Activated CD4-positive, alpha-beta T cell treated with anti-CD3 and anti-CD28 coated beads, Interleukin-2, amount 10 ng/mL, durations not matched to agents 7 days and 5 days (primary cell): ENCODE results near the gene SEPTIN5. TPM values are rescaled to one million over a fixed set of nuclear protein-coding genes. Genes with fewer than 3 reads are reported as not detected.

Experiments
- CTCF ChIA-PET: fragments of 350-600 bp; sonication (Branson Sonifier 250); formaldehyde crosslinking; loops from one replicate; lab custom pipeline; 2021; ENCODE audit warnings: antibody characterized with exemption; lab: Charles Lee
- POLR2A ChIA-PET: fragments of 350-600 bp; sonication (Branson Sonifier 250); formaldehyde crosslinking; loops from one replicate; lab custom pipeline; 2021; ENCODE audit warnings: antibody characterized with exemption; lab: Charles Lee
- DNase-seq: peaks from one replicate; pipeline ENCODE4 v3.0.0-alpha.2; 2020
- H3K27ac Mint-ChIP-seq: one replicate; pipeline ENCODE4 v1.8.0; 2021; ENCODE audit warnings: mild to moderate bottlenecking, moderate library complexity, mixed read lengths
- H3K27me3 Mint-ChIP-seq: one replicate; pipeline ENCODE4 v1.8.0; 2021; ENCODE audit warnings: mixed read lengths
- H3K36me3 Mint-ChIP-seq: one replicate; pipeline ENCODE4 v1.8.0; 2021; ENCODE audit warnings: low read depth, mixed read lengths
- H3K4me1 Mint-ChIP-seq: one replicate; pipeline ENCODE4 v1.8.0; 2021; ENCODE audit warnings: mixed read lengths
- H3K4me3 Mint-ChIP-seq: one replicate; pipeline ENCODE4 v1.8.0; 2021; ENCODE audit warnings: mild to moderate bottlenecking, moderate library complexity, mixed read lengths
- H3K9me3 Mint-ChIP-seq: one replicate; pipeline ENCODE4 v1.8.0; 2021; ENCODE audit warnings: mixed read lengths
- total RNA-seq, 2 experiments: library from RNA; stranded (reverse); gene quantifications; one replicate each; pipeline ENCODE4 v1.2.3, GENCODE V29; 2021

The SEPTIN5 gene
- total RNA-seq, 2 experiments from 2014 or later = not detected

DNA sequence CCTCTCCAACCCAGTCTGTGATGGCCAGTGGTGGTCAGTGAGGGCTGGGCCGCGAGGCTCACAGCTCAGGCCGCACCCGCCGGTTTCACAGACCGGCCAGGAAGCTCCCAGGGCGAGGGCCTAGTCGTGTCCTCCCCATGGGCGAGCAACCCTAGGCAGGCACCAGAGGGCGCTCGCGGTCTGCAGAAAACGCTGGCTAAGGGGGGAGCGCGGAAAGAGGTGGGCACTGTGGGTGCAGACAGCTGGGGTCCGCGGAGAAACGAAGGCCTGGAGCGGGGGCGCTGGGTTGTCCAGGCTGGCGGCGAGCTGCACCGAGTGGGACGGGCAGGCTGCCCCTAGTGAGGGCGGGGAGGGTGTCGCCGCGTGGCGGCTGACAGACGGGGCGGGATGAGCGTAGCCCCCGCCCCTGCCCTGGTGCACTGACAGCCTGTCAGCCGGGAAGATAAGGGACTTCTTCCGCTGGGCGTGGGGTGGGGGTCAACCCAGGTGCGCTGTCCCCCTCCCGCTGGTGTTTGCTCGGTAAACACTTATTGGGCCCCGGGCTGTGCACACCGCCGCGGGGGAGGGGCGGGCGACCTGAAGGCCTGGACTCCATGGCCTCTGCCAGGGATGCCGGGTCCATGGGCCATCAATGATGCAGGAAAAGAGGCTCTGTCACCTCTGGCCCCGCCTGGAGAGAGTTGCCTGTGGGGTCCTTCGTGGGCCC is 16.5 kb downstream of the SEPTIN5 start:
- ChIA-PET POLR2A (no interaction called here), CTCF (interaction anchor here (0.6 to 2.8 kb wide), 31 partner anchors 9 to 370 kb away, joined by 3 to 27 read pairs (median 4); partner anchors contain the start of genes COMT and TXNRD2)
- no peaks in the 10 kb centered on the region for H3K36me3 Mint-ChIP-seq
- peaks cover 3% of the 10 kb centered on the region for H3K4me1 Mint-ChIP-seq
- H3K27ac Mint-ChIP-seq = peak overlapping the region; percentile 78
- peak; percentile 85 for DNase-seq
- H3K4me3 Mint-ChIP-seq = peak overlapping the region; percentile 71
- H3K9me3 Mint-ChIP-seq = no peaks in the 10 kb centered on the region
- H3K27me3 Mint-ChIP-seq = no peaks in the 10 kb centered on the region

DNA sequence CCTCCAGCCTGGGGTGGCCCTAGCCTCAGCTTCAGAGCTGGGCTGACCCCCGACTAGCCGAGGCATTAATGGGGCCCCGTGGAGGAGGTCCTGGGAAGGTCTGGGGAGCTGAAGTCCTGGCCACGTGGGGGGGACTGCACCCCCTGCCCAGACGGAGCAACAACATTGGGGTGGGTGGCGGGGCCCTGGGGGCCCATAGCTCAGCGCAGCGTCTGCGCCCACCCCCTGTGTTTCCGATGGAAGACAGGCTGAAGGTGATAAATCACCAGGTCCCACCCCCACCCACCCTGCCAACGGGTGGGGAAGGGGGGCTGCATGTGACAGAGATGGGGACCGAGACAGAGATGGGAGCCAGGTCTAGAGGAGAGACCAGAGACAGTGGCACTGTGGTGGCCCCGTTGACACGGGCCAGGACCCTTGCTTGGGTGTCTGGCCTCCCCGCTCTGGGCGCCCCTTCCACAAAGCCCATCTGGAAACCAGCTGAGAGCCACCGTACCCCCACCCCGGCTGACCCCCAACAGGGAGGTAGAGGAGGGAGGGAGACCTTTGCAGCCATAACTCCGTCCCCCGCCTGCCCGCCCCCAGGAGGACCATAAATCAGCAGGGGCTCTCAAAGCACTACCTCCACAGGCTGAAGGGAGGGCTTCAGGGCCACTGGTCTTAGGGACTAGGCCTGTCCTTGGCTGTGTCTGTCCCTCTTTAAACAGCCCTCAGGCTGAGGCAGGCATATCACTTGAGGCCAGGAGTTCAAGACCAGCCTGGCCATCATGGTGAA is 17.2 kb downstream of the SEPTIN5 start:
- Mint-ChIP-seq H3K9me3 (no peaks in the 10 kb centered on the region), H3K36me3 (no peaks in the 10 kb centered on the region), H3K27me3 (no peaks in the 10 kb centered on the region), H3K4me3 (no peak overlapping the region), H3K27ac (no peak overlapping the region), H3K4me1 (peaks cover 3% of the 10 kb centered on the region)
- CTCF ChIA-PET = interaction anchor here (1.1 to 2.8 kb wide), 15 partner anchors 11 to 187 kb away, joined by 3 to 27 read pairs (median 5); no protein-coding TSS in a partner anchor
- DNase-seq = no peak
- POLR2A ChIA-PET = no interaction called here

DNA sequence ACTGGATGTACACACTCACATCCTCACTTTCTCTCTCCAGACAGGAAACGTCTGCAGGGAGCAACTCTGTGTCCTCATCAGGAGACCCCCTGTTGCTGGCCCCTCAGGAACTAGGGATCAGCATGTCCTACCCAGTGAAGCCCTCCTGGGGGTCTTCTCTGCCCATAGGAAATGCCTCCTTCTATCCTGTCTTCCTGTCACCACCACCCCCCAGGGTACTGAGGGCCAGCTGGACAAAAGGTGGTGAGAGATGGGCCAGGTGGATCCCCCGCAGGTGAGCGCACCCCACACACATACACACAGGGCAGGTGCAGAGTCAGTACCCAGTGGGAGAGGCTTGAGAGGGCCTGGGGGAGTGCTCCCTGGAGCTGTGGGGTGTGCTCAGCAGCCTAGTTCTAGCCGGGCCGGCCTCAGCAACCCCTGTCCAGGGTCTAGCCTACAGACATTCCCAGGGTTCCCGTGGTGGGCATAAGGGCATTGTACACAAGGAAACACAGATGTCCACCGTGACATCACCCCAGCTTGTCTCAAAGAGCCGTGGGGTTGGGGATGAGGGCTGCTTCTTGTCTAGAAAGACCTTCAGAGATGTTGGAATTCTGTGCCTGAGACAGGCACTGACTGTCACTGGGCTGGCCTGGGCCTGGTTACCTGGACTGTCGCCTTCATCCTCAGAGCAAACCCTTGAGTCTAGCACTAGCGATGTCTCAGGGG is 18.3 kb downstream of the SEPTIN5 start:
- Mint-ChIP-seq H3K27me3 (no peaks in the 10 kb centered on the region), H3K9me3 (no peaks in the 10 kb centered on the region), H3K27ac (no peak overlapping the region), H3K4me1 (peaks cover 3% of the 10 kb centered on the region), H3K36me3 (no peaks in the 10 kb centered on the region), H3K4me3 (no peak overlapping the region)
- POLR2A ChIA-PET = no interaction called here
- no peak for DNase-seq
- CTCF ChIA-PET = interaction anchor here (2.8 kb wide), 1 partner anchor 178 kb away, joined by 27 read pairs; no protein-coding TSS in a partner anchor

DNA sequence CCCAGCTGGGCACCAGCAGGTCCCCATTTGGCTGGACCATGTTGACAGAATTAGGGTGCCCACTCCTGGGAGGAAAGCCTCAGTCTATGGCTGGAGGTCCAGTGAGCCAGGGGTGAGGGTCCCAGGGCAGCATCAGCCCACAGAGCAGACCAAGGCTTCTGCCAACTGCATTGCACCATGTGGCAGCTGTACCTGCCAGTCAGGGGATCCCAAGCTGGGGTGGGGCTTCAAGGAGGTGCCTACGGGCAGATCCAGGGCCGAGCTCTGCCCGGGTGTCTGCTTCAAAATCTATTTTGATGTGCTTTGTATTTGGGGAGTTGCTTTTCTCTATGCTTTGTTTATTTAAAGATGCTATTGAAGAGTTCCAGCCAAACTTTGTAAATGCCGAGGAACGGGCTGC is 19.5 kb downstream of the SEPTIN5 start:
- Mint-ChIP-seq H3K27me3 (no peaks in the 10 kb centered on the region), H3K4me1 (peaks cover 3% of the 10 kb centered on the region), H3K36me3 (no peaks in the 10 kb centered on the region), H3K4me3 (no peak overlapping the region), H3K27ac (no peak overlapping the region), H3K9me3 (no peaks in the 10 kb centered on the region)
- CTCF ChIA-PET = no interaction called here
- POLR2A ChIA-PET = no interaction called here
- no peak for DNase-seq

DNA sequence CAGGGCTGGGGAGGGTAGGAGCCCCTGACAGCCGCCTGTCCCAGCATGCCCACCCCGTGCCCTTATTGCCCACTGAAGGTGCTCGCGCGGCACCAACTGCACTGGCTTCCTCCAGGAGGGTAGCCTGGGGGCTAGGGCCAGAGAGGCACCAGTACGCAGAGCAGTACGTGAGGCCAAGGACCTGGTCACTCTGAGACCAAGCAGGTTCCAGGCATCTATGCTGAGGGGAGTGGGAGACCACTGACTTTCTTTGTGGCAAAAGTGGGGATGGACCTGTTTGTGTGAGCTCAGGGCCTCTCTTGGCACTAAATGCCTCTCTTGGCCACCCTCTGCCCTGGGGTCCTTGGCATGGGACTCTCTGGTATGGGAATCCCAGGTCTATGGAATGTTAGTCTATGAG is 19.9 kb downstream of the SEPTIN5 start:
- CTCF ChIA-PET = no interaction called here

DNA sequence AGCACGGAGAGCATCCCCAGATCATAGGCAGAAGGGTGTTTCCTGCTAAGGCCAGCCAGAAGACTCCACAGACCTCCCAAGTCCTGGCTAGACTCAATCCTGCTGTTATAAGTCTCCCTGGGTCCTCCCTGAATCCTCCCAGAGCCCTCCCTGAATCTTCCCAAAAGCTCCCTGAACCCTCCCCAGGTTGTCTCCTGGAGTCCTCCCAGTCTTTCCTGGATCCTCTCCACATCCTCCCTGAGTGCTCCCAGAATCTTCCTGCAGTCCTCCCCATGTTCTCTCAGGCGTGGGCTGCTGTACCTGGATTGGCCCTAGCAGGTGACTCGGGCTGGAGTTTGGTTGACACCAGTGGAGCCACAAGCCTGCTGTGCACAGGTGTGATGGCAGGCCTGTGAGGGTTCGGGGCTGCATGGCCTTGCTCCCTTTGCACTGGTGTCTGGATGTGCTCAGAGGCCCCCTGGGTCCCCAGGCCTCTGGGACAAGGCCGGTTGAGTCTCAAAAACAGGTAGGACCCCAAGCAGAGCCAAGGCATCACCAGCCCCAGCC is 20.6 kb downstream of the SEPTIN5 start:
- CTCF ChIA-PET = no interaction called here
- H3K9me3 Mint-ChIP-seq = no peaks in the 10 kb centered on the region
- no peak overlapping the region for H3K27ac Mint-ChIP-seq
- no peak for DNase-seq
- H3K4me1 Mint-ChIP-seq = peaks cover 3% of the 10 kb centered on the region
- H3K27me3 Mint-ChIP-seq = no peaks in the 10 kb centered on the region
- no peaks in the 10 kb centered on the region for H3K36me3 Mint-ChIP-seq
- POLR2A ChIA-PET = interaction anchor here (0.5 kb wide), 1 partner anchor 588 kb away, joined by 3 read pairs; no protein-coding TSS in a partner anchor
- no peak overlapping the region for H3K4me3 Mint-ChIP-seq

More for the DNA sequence above, 19.9 kb downstream of the SEPTIN5 start:
- H3K36me3 Mint-ChIP-seq = no peaks in the 10 kb centered on the region
- H3K27me3 Mint-ChIP-seq = no peaks in the 10 kb centered on the region
- DNase-seq = no peak
- no peaks in the 10 kb centered on the region for H3K9me3 Mint-ChIP-seq
- peaks cover 3% of the 10 kb centered on the region for H3K4me1 Mint-ChIP-seq
- POLR2A ChIA-PET = no interaction called here
- no peak overlapping the region for H3K27ac Mint-ChIP-seq
- H3K4me3 Mint-ChIP-seq = no peak overlapping the region

DNA sequence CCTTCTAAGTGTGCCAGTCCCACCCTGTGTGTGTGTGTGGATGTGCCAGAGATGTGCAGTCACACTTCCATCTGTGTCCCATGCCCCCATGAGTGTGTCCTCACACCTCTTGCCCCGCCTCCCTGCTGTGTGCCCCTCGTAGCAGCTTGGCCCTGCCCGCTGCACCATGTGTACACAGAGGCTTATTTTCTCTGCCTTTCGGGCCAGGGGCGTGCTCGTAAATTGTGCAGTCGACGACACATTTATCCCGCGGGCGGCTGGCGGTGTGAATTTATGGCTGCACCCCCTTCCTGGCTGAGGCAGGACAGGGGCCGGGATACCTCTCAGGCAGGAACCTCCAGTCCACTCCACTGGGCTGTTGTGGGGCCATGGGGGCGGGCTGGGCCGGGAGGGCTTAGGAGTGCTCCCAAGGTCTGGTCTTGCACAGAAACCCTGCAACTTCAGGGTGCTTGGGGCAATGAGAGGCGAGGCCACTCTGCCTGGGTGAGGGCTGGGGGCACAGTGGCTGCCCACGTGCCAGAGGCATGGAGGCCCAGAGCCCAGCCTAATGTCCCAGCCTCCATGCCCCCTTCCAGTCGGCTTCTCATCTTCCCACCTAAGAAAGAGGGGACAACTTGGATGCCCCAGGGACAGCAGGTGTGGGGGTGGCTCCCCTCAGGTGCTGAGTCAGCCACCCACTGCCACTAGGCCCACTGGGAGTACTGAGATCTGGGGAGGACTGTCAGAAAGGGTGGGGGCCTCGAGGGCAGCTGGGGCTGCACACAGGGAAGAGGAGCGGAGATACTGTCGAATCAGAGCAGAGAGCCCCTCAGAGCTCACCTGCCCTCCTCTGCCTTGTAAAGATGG is 21.6 kb downstream of the SEPTIN5 start:
- Mint-ChIP-seq H3K27ac (no peak overlapping the region), H3K9me3 (no peaks in the 10 kb centered on the region), H3K36me3 (no peaks in the 10 kb centered on the region), H3K4me3 (no peak overlapping the region), H3K27me3 (no peaks in the 10 kb centered on the region), H3K4me1 (no peaks in the 10 kb centered on the region)
- ChIA-PET CTCF (no interaction called here), POLR2A (no interaction called here)
- no peak for DNase-seq

DNA sequence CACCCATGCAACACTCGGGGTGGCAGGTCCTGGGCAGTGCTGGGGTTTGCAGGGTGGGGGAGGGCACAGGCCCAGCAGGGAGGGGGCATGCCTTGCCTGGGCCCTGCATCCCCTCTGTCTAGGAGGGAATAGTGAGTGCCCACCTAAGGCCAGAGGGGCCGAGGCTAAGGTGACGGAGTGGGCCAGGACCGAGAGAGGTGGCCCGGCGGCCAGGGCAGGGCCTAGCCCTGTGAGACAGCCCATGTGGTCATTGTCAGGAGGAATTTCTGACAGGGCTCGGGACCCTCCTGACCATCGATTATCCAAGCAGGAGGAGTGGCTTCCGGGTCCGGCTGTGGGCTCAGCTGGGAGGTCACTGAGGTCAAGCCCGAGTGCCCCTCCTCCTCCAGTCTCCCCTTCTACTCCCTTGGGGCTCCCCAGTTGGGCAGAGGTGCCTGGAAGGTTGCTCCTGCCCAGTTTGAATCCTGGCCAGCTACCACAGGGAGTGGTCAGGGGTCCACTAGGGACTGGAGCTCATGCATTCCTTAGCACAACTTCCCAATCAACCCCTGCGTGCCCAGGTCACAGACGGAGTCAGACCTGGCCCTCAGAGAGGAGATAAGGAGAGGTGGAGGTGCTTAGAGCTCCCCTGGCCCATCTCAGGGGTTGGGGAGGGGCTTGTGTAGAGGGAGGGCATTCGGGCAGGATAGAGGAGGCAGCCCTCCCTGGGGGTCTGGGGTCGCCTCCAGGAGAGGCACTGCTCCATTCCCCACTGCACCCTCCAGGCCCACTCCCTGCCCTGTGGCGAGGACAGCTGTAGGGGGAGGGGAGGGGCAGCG is 23.8 kb downstream of the SEPTIN5 start:
- Mint-ChIP-seq H3K4me1 (no peaks in the 10 kb centered on the region), H3K27me3 (no peaks in the 10 kb centered on the region), H3K4me3 (no peak overlapping the region), H3K36me3 (no peaks in the 10 kb centered on the region), H3K27ac (no peak overlapping the region), H3K9me3 (no peaks in the 10 kb centered on the region)
- DNase-seq = no peak
- CTCF ChIA-PET = no interaction called here
- POLR2A ChIA-PET = no interaction called here

DNA sequence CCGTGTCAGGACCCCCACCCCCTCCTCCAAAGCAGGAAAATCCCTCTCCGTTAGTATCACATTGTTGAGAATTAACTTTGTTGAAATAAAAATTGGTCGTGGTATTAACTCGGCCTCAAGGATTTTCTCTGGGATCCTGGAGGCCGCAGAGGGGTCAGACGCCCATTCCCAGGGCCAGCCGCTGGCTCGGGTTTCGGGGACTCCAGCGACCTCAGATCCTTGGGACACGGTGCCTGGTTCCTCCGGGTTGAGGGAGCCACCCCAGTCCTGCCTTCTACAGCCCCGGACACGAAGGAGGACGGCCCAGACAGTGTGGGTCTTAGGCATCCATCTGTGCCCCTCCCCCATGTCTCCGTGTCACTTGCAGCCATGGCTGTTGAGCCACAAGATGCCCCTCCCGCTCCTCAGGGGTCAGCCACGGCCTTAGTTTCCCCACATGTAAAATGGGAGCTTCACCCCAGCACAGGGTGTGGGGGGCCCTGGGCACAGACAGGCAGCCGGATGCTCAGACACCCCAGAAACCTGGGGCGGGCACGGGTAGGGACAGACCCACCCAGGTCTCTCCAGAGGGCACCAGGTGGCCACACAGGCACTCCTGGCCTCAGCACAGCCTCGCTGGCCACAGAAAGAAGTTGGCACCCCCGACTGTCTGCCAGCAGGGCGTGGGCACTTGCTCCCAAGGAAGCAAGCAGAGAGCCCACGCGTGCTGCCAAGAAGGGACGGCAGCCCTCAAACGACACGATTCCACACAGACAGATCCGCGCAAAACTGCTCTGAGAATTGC is 24.6 kb downstream of the SEPTIN5 start:
- no peaks in the 10 kb centered on the region for H3K27me3 Mint-ChIP-seq
- ChIA-PET POLR2A (no interaction called here), CTCF (no interaction called here)
- no peaks in the 10 kb centered on the region for H3K4me1 Mint-ChIP-seq
- no peak overlapping the region for H3K4me3 Mint-ChIP-seq
- DNase-seq = no peak
- no peaks in the 10 kb centered on the region for H3K36me3 Mint-ChIP-seq
- no peak overlapping the region for H3K27ac Mint-ChIP-seq
- H3K9me3 Mint-ChIP-seq = no peaks in the 10 kb centered on the region

DNA sequence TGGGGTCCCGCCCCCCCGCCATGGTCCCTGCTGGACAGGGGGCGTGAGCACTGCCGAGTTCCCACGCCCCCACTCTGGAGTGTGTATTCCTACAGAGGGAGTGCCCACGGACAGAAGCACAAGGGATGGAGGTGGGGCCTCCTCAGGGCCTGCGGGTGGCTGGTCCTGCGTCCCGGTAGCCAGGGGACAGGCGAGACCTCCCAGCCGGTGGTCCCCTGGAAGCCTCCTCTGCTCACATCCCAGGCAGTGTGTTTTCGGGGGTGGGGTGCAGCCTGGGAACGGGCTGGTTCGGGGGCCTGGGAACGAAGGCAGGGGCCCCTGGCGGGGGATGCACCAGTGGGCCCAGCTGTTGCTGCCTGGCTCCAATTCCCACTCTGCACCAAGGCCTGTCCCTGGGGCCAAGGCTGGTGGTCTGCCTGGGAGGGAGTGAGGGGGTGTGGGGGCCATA is 25.2 kb downstream of the SEPTIN5 start:
- CTCF ChIA-PET = no interaction called here
- DNase-seq = no peak
- POLR2A ChIA-PET = no interaction called here
- H3K4me3 Mint-ChIP-seq = no peak overlapping the region
- H3K36me3 Mint-ChIP-seq = no peaks in the 10 kb centered on the region
- no peaks in the 10 kb centered on the region for H3K27me3 Mint-ChIP-seq
- no peak overlapping the region for H3K27ac Mint-ChIP-seq
- no peaks in the 10 kb centered on the region for H3K4me1 Mint-ChIP-seq
- no peaks in the 10 kb centered on the region for H3K9me3 Mint-ChIP-seq

DNA sequence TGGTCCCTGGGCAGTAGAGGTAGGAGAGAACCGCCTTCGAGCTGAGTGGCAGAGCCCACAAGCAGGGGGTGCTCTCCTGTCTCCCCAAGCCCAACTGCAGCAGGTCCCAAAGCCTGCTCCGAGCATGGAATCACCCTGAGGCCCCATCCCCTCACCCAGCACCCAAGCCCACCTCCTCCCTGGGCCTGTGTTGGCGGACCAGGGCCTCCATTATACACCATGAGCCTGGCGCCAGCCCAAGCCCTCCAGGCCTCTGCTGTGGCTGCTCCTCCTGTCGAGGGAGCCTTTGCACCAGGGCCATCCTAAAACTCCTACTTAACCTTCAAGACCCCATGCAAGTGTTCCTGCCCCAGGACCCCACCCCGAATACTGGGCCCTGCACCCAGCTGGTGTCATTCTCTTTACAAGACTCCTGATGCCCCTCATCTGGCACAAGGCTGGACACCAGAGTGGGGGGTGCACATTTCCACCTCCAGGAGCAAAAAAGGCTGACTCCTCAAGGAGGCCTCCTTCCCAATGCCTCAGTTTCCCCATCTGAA is 25.7 kb downstream of the SEPTIN5 start:
- Mint-ChIP-seq H3K9me3 (no peaks in the 10 kb centered on the region), H3K36me3 (no peaks in the 10 kb centered on the region), H3K4me3 (no peak overlapping the region), H3K27me3 (no peaks in the 10 kb centered on the region), H3K27ac (no peak overlapping the region), H3K4me1 (no peaks in the 10 kb centered on the region)
- no peak for DNase-seq
- ChIA-PET POLR2A (no interaction called here), CTCF (no interaction called here)
